Gastroesophageal sphincter (tissue), 4 donors: ENCODE results near the gene CCDC127. TPM values are rescaled to one million over a fixed set of nuclear protein-coding genes. Genes with fewer than 3 reads are reported as not detected.

ENCODE experiments used
- ATAC-seq: fragments of 150-250 bp; one replicate; pipeline ENCODE4 v1.9.1; 2016; ENCODE audit warnings: mild to moderate bottlenecking, moderate library complexity
- H3K27ac ChIP-seq, 4 donors: fragments of 200-600 bp; sonication (generic) in 3 of 4; 1 replicate in 3 of 4; 2 replicates in 1 of 4; pipeline ENCODE4 v1.5.1; 2016 to 2019
- H3K27me3 ChIP-seq: fragments of 200-600 bp; sonication (generic); one replicate; pipeline ENCODE4 v1.5.1; 2019
- H3K36me3 ChIP-seq, 2 donors: fragments of 200-600 bp; sonication (generic); one replicate each; pipeline ENCODE4 v1.5.1; 2019; ENCODE audit warnings: control low read depth in 1 of 2
- H3K4me1 ChIP-seq, 3 donors: fragments of 200-600 bp; sonication (generic); 1 replicate in 2 of 3; 2 replicates in 1 of 3; pipeline ENCODE4 v1.5.1; 2016 to 2019; ENCODE audit warnings: control low read depth in 2 of 3
- H3K4me3 ChIP-seq, 2 donors: fragments of 200-600 bp; sonication (generic); one replicate each; pipeline ENCODE4 v1.5.1; 2019; ENCODE audit warnings: mild to moderate bottlenecking in 1 of 2, moderate library complexity in 1 of 2
- H3K9me3 ChIP-seq, 3 donors: fragments of 200-600 bp; sonication (generic); one replicate each; pipeline ENCODE4 v1.5.1; 2017 to 2019; ENCODE audit warnings: control low read depth in 2 of 3
- CTCF ChIP-seq, 4 experiments: fragments of 200-600 bp in 2 of 4; fragments of 450-650 bp in 2 of 4; sonication (generic) in 1 of 4; IDR thresholded peaks; one replicate each; pipeline ENCODE4 v1.5.1; 2017 to 2019; ENCODE audit warnings: antibody characterized with exemption in 4 of 4, mild to moderate bottlenecking in 2 of 4, moderate library complexity in 2 of 4
- EP300 ChIP-seq: sonication (generic); formaldehyde crosslinking; IDR thresholded peaks from one replicate; pipeline ENCODE4 v1.6.1; 2017; ENCODE audit warnings: antibody characterized with exemption, mild to moderate bottlenecking
- POLR2A ChIP-seq, 2 donors: fragments of 450-650 bp; IDR thresholded peaks; one replicate each; pipeline ENCODE4 v1.6.1; 2017; ENCODE audit warnings: antibody characterized with exemption in 2 of 2, mild to moderate bottlenecking in 2 of 2, moderate library complexity in 1 of 2
- POLR2AphosphoS5 ChIP-seq: sonication (generic); formaldehyde crosslinking; IDR thresholded peaks from one replicate; pipeline ENCODE4 v1.6.1; 2017; ENCODE audit warnings: antibody characterized with exemption
- WGBS, 2 donors: methylation state at CpG; one replicate each; pipeline ENCODE4 v1.1.5; 2018; ENCODE audit warnings: low coverage in 1 of 2; 5-methylcytosine and 5-hydroxymethylcytosine counted together
- total RNA-seq, 4 donors: library from RNA; depleted of rRNA; stranded (reverse); fragments of >200 nt; gene quantifications; one replicate each; pipeline ENCODE4 v1.1.0, GENCODE V29; 2016

The CCDC127 gene
- total RNA-seq, 4 donors from 2014 or later = 6.5 to 11.7 (median 8.2) TPM

GRCh38 chr5:155651-156410 is 62.1 kb downstream of the CCDC127 start:
- no peak for ATAC-seq
- H3K36me3 ChIP-seq = no peaks in the 10 kb centered on the region
- TF ChIP-seq EP300 (no peak), POLR2AphosphoS5 (no peak), CTCF (IDR thresholded peaks at IDR 0.05) (no peak), POLR2A (IDR thresholded peaks at IDR 0.05) (no peak)

GRCh38 chr5:154826-155225 is 63.1 kb downstream of the CCDC127 start:
- WGBS, 2 donors = 76 to 93% methylated on average over 2 to 6 of the region's 18 CpGs
- H3K36me3 ChIP-seq = no peaks in the 10 kb centered on the region
- no peak overlapping the region for H3K27ac ChIP-seq
- H3K9me3 ChIP-seq = no peaks in the 10 kb centered on the region
- H3K4me3 ChIP-seq = no peak overlapping the region
- H3K27me3 ChIP-seq = peaks cover 11% of the 10 kb centered on the region
- TF ChIP-seq POLR2A (IDR thresholded peaks at IDR 0.05) = no peak
- no peak for TF ChIP-seq EP300
- no peak for TF ChIP-seq POLR2AphosphoS5
- no peak for TF ChIP-seq CTCF (IDR thresholded peaks at IDR 0.05)
- no peak for ATAC-seq
- no peaks in the 10 kb centered on the region for H3K4me1 ChIP-seq

More at GRCh38 chr5:155651-156410, 62.1 kb downstream of the CCDC127 start:
- H3K4me3 ChIP-seq = no peak overlapping the region
- no peaks in the 10 kb centered on the region for H3K9me3 ChIP-seq
- 40 to 60% methylated on average over 1 of the region's 23 CpGs for WGBS, 2 donors
- H3K4me1 ChIP-seq = no peaks in the 10 kb centered on the region
- no peak overlapping the region for H3K27ac ChIP-seq
- peaks cover 14% of the 10 kb centered on the region for H3K27me3 ChIP-seq

GRCh38 chr5:154236-154635 is 63.7 kb downstream of the CCDC127 start:
- H3K9me3 ChIP-seq = peaks cover 0 to under 1% (median 0%) of the 10 kb centered on the region in 3 donors
- H3K4me1 ChIP-seq = no peaks in the 10 kb centered on the region
- no peak overlapping the region for H3K27ac ChIP-seq
- TF ChIP-seq POLR2A (IDR thresholded peaks at IDR 0.05) = no peak
- no peak for TF ChIP-seq POLR2AphosphoS5
- TF ChIP-seq CTCF (IDR thresholded peaks at IDR 0.05) = no peak
- no peak for TF ChIP-seq EP300
- no peak for ATAC-seq
- peaks cover 5% of the 10 kb centered on the region for H3K27me3 ChIP-seq
- no peak overlapping the region for H3K4me3 ChIP-seq
- 88 to 90% methylated on average over 1 to 10 of the region's 10 CpGs for WGBS, 2 donors
- no peaks in the 10 kb centered on the region for H3K36me3 ChIP-seq

- TF ChIP-seq CTCF (IDR thresholded peaks at IDR 0.05) = no peak
- no peak for TF ChIP-seq EP300
- no peak for ATAC-seq
- no peaks in the 10 kb centered on the region for H3K36me3 ChIP-seq
- H3K27ac ChIP-seq = no peak overlapping the region
- peaks cover 0 to 10% (median 0%) of the 10 kb centered on the region in 3 donors for H3K9me3 ChIP-seq
- no peaks in the 10 kb centered on the region for H3K4me1 ChIP-seq
- H3K27me3 ChIP-seq = no peaks in the 10 kb centered on the region
- 82 to 93% methylated on average over 6 to 8 of the region's 8 CpGs for WGBS, 2 donors
- H3K4me3 ChIP-seq = no peak overlapping the region
Observed at GRCh38 chr5:153256-153655, 64.7 kb downstream of the CCDC127 start.

GRCh38 chr5:152077-152476 is 65.9 kb downstream of the CCDC127 start:
- no peaks in the 10 kb centered on the region for H3K4me1 ChIP-seq
- H3K9me3 ChIP-seq = peaks cover 0 to 22% (median 0%) of the 10 kb centered on the region in 3 donors
- no peaks in the 10 kb centered on the region for H3K27me3 ChIP-seq
- no peak for ATAC-seq
- H3K4me3 ChIP-seq = no peak overlapping the region
- H3K36me3 ChIP-seq = no peaks in the 10 kb centered on the region
- WGBS, 2 donors = 94 to 100% methylated on average over 6 of the region's 6 CpGs
- TF ChIP-seq EP300 (no peak), POLR2A (IDR thresholded peaks at IDR 0.05) (no peak), POLR2AphosphoS5 (no peak), CTCF (IDR thresholded peaks at IDR 0.05) (no peak)
- no peak overlapping the region for H3K27ac ChIP-seq
